HCT116 (cell line): ENCODE measurements around the gene AMACR. TPM values are rescaled to one million over a fixed set of nuclear protein-coding genes. Genes with fewer than 3 reads are reported as not detected.

Experiments
- ATAC-seq: fragments of 200-7000 bp; cut with Tn5 transposase; 2 replicates; pipeline ENCODE4 v1.9.1; 2020; ENCODE audit warnings: mild to moderate bottlenecking, moderate library complexity
- BruUV-seq: library from RNA; stranded (reverse); fragments of 400-500 nt; replicated peaks from 2 replicates; lab custom pipeline; 2021; lab: Mats Ljungman, UMichigan
- CTCF ChIA-PET: fragments of 300-600 bp; sonication (Branson Sonifier 250); formaldehyde crosslinking; loops from one replicate; lab custom pipeline; 2021; ENCODE audit warnings: antibody characterized with exemption; lab: Charles Lee
- POLR2A ChIA-PET: fragments of 300-600, 350-600 bp; sonication (Branson Sonifier 250); formaldehyde crosslinking; loops from one replicate; lab custom pipeline; 2021; ENCODE audit warnings: antibody characterized with exemption; lab: Charles Lee
- RAD21 ChIA-PET, 2 experiments: fragments of 300-600 bp; sonication (Branson Sonifier 250); formaldehyde crosslinking; loops; one replicate each; lab custom pipeline; 2023; ENCODE audit warnings: low total read pairs in 2 of 2; ENCODE audit not compliant: uncharacterized antibody in 2 of 2, unreplicated experiment in 2 of 2, low non-redundant PET in 1 of 2; lab: Charles Lee
- DNase-seq: peaks from one replicate; pipeline ENCODE4 v3.0.0-alpha.2; 2010; ENCODE audit warnings: low read depth, low spot score
- H2AFZ ChIP-seq: fragments of 200-600 bp; shearing (Covaris generic), sonication (generic); 2 replicates; pipeline ENCODE4 v1.6.1; 2017; ENCODE audit warnings: low read depth, mixed run types, mixed read lengths, antibody characterized with exemption, low read length; ENCODE audit not compliant: poor library complexity, severe bottlenecking
- H3K27ac ChIP-seq: 2 replicates; pipeline ENCODE4 v1.5.1; 2012; ENCODE audit warnings: low read depth, low read length
- H3K27me3 ChIP-seq: fragments of 200-600 bp; sonication (generic); 2 replicates; pipeline ENCODE4 v1.6.1; 2016; ENCODE audit warnings: mixed run types, low read length, mixed read lengths; ENCODE audit not compliant: insufficient read depth
- H3K36me3 ChIP-seq, 2 experiments: fragments of 200-500 bp in 1 of 2; fragments of 200-600 bp in 1 of 2; sonication (Bioruptor generic) in 1 of 2; sonication (generic) in 1 of 2; 2 replicates each; pipeline versions ENCODE4 v1.5.1 to v1.6.1; 2014 to 2016; ENCODE audit warnings: low read length in 2 of 2, inconsistent platforms in 1 of 2, mixed read lengths in 1 of 2, mixed run types in 1 of 2; ENCODE audit not compliant: insufficient read depth in 2 of 2, control insufficient read depth in 1 of 2
- H3K4me1 ChIP-seq, 2 experiments: fragments of 200-600 bp in 1 of 2; sonication (generic) in 1 of 2; 2 replicates each; pipeline versions ENCODE4 v1.5.1 to v1.6.1; 2012 to 2017; ENCODE audit warnings: low read length in 2 of 2, inconsistent platforms in 1 of 2, mild to moderate bottlenecking in 1 of 2, mixed read lengths in 1 of 2, mixed run types in 1 of 2, moderate library complexity in 1 of 2; ENCODE audit not compliant: insufficient read depth in 2 of 2, control insufficient read depth in 1 of 2
- H3K4me2 ChIP-seq: fragments of 200-600 bp; sonication (generic); 2 replicates; pipeline ENCODE4 v1.6.1; 2017; ENCODE audit warnings: mixed run types, low read length, mixed read lengths
- H3K4me3 ChIP-seq, 2 experiments: fragments of 200-600 bp in 1 of 2; sonication (generic) in 1 of 2; replicated peaks in 1 of 2; 2 replicates each; pipeline ENCODE4 v1.5.1; 2011 to 2016; ENCODE audit warnings: low read length in 2 of 2, control low read depth in 1 of 2, low read depth in 1 of 2, mild to moderate bottlenecking in 1 of 2, mixed read lengths in 1 of 2, mixed run types in 1 of 2
- H3K79me2 ChIP-seq: fragments of 200-600 bp; sonication (generic); 2 replicates; pipeline ENCODE4 v1.6.1; 2017; ENCODE audit warnings: mild to moderate bottlenecking, mixed run types, low read length, moderate library complexity, mixed read lengths; ENCODE audit not compliant: insufficient read depth
- H3K9ac ChIP-seq: fragments of 200-600 bp; sonication (generic); 2 replicates; pipeline ENCODE4 v1.6.1; 2016; ENCODE audit warnings: low read length, mixed read lengths
- H3K9me2 ChIP-seq: fragments of 200-600 bp; sonication (generic), shearing (Covaris generic); 2 replicates; pipeline ENCODE4 v1.6.1; 2017; ENCODE audit warnings: mixed run types, mild to moderate bottlenecking, moderate library complexity; ENCODE audit not compliant: insufficient read depth
- H3K9me3 ChIP-seq, 2 experiments: fragments of 200-500 bp in 1 of 2; fragments of 200-600 bp in 1 of 2; sonication (Bioruptor generic) in 1 of 2; sonication (generic) in 1 of 2; 2 replicates each; pipeline ENCODE4 v1.6.1; 2014 to 2017; ENCODE audit warnings: low read length in 2 of 2, mixed read lengths in 2 of 2, inconsistent platforms in 1 of 2, low read depth in 1 of 2, mild to moderate bottlenecking in 1 of 2, mixed run types in 1 of 2, moderate library complexity in 1 of 2; ENCODE audit not compliant: control insufficient read depth in 1 of 2, insufficient read depth in 1 of 2
- H4K20me1 ChIP-seq: fragments of 200-600 bp; sonication (generic), shearing (Covaris generic); 2 replicates; pipeline ENCODE4 v1.6.1; 2017; ENCODE audit warnings: mixed run types, mild to moderate bottlenecking, moderate library complexity; ENCODE audit not compliant: insufficient read depth
- CBX3 ChIP-seq: IDR thresholded peaks from 2 replicates; pipeline ENCODE4 v1.6.1; 2012; ENCODE audit warnings: low read depth
- ELF1 ChIP-seq: IDR thresholded peaks from 2 replicates; pipeline ENCODE4 v1.6.1; 2012; ENCODE audit warnings: low read depth, borderline replicate concordance
- EZH2 ChIP-seq: fragments of 200-600 bp; sonication (generic); IDR thresholded peaks from 2 replicates; pipeline ENCODE4 v1.6.1; 2017; ENCODE audit warnings: antibody characterized with exemption, mixed run types
- FOSL1 ChIP-seq: IDR thresholded peaks from 2 replicates; pipeline ENCODE4 v1.6.1; 2012; ENCODE audit warnings: low read depth
- JUND ChIP-seq: IDR thresholded peaks from 2 replicates; pipeline ENCODE4 v1.6.1; 2012
- POLR2A ChIP-seq: IDR thresholded peaks from 2 replicates; pipeline ENCODE4 v1.7.0; 2011; ENCODE audit warnings: borderline replicate concordance; ENCODE audit not compliant: insufficient read depth, insufficient read length; ENCODE audit errors: extremely low read depth
- TCF7L2 ChIP-seq: IDR thresholded peaks from 2 replicates; pipeline ENCODE4 v1.7.0; 2011; ENCODE audit warnings: borderline replicate concordance, inconsistent platforms; ENCODE audit not compliant: insufficient read depth, insufficient read length; ENCODE audit errors: extremely low read depth
- YY1 ChIP-seq: IDR thresholded peaks from 2 replicates; pipeline ENCODE4 v1.6.1; 2011; ENCODE audit warnings: low read length, low read depth, moderate library complexity, mild to moderate bottlenecking; ENCODE audit not compliant: insufficient replicate concordance; ENCODE audit errors: extremely low read depth
- intact Hi-C: fragments of 100-400 bp; cut with micrococcal nuclease; formaldehyde crosslinking; loops from 2 replicates; pipeline ENCODE4 v1.10.0; 2022
- total RNA-seq: library from RNA; stranded (reverse); gene quantifications from one replicate; pipeline ENCODE4 v1.2.1, GENCODE V29; 2021; ENCODE audit not compliant: unreplicated experiment
- TF ChIP-seq, protein P1 (sequence below), 3 experiments: fragments of 200-600 bp in 1 of 3; sonication (generic) in 1 of 3; IDR thresholded peaks in 2 of 3; conservative IDR thresholded peaks in 1 of 3; 2 replicates each; pipeline ENCODE4 v1.5.1; 2012 to 2017; ENCODE audit warnings: low read depth in 2 of 3, low read length in 2 of 3, antibody characterized with exemption in 1 of 3, borderline replicate concordance in 1 of 3, control low read depth in 1 of 3, mild to moderate bottlenecking in 1 of 3, mixed read lengths in 1 of 3, mixed run types in 1 of 3, moderate library complexity in 1 of 3; ENCODE audit not compliant: insufficient read depth in 1 of 3
- TF ChIP-seq, protein P2 (sequence below): IDR thresholded peaks from 2 replicates; pipeline ENCODE4 v1.6.1; 2011; ENCODE audit warnings: mild to moderate bottlenecking, low read length, moderate library complexity; ENCODE audit not compliant: insufficient replicate concordance; ENCODE audit errors: extremely low read depth

AMACR gene
- total RNA-seq, 1 experiment from 2014 or later = 4.3 TPM

DNA sequence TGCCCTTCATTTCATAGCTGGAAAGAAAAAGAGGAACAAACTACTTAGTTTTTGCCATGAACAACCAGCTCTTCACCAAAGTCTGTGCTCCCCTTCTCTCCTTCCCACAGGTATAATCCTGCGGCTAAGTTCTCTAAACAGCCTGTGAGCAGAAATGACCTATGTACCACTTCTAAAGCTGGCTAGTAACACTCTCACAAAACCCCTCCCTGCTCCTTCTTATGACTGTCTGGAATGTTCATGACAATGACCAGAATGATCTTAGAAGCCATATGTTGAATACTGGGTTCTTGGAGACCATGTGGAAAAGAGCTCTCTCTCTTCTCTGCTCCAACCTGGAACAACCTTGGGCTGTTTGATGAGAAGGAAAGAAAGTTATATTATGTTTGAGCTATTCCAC lies 12.9 kb upstream of the AMACR start:
- ChIA-PET POLR2A (no interaction called here), RAD21 (no interaction called here)
- no peak overlapping the region for H3K4me3 ChIP-seq
- intact Hi-C loops = no loop called here
- H3K9me3 ChIP-seq = no peaks in the 10 kb centered on the region
- H3K79me2 ChIP-seq = no peaks in the 10 kb centered on the region
- no peak overlapping the region for H3K4me2 ChIP-seq
- no peak overlapping the region for H2AFZ ChIP-seq
- no peak overlapping the region for H3K27ac ChIP-seq
- no peaks in the 10 kb centered on the region for H3K4me1 ChIP-seq
- no peaks in the 10 kb centered on the region for H3K27me3 ChIP-seq
- TF ChIP-seq, protein P1, sequence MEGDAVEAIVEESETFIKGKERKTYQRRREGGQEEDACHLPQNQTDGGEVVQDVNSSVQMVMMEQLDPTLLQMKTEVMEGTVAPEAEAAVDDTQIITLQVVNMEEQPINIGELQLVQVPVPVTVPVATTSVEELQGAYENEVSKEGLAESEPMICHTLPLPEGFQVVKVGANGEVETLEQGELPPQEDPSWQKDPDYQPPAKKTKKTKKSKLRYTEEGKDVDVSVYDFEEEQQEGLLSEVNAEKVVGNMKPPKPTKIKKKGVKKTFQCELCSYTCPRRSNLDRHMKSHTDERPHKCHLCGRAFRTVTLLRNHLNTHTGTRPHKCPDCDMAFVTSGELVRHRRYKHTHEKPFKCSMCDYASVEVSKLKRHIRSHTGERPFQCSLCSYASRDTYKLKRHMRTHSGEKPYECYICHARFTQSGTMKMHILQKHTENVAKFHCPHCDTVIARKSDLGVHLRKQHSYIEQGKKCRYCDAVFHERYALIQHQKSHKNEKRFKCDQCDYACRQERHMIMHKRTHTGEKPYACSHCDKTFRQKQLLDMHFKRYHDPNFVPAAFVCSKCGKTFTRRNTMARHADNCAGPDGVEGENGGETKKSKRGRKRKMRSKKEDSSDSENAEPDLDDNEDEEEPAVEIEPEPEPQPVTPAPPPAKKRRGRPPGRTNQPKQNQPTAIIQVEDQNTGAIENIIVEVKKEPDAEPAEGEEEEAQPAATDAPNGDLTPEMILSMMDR (IDR thresholded peaks at IDR 0.05 in 2 of 3, conservative IDR thresholded peaks at IDR 0.05 in 1 of 3; ENCODE audit: borderline replicate concordance in 1 of 3, insufficient read depth in 1 of 3, low read depth in 2 of 3, low read length in 2 of 3) = no peak
- TF ChIP-seq JUND = no peak
- TF ChIP-seq, all 23 proteins: peak for 0
- H3K36me3 ChIP-seq = no peaks in the 10 kb centered on the region
- no peaks in the 10 kb centered on the region for H4K20me1 ChIP-seq
- CTCF ChIA-PET = no interaction called here
- H3K9ac ChIP-seq = no peak overlapping the region
- no peaks in the 10 kb centered on the region for H3K9me2 ChIP-seq
- DNase-seq (no peak), ATAC-seq (no peak)
- BruUV-seq = no TSS peak

DNA sequence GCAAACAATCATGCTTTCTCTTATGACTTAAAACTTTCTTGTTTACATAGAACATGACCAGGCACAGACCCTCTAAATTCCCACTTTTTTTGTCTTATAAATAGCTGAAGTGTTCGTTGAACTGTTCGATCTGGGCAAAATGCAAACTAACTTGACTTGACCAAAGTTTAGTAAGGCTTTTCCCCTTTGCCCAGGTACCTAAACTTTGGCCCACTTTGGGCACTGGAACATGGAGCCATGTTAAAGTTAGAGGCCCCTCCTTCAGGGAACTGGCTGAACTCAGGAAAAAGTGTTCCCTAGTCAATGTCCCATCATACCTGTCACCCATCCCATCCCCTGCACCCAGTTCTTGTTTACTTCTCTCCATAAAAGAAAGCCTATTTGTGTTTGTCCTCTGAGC lies 9.4 kb upstream of the AMACR start:
- H3K4me2 ChIP-seq = no peak overlapping the region
- H3K27ac ChIP-seq = no peak overlapping the region
- DNase-seq = no peak
- no peaks in the 10 kb centered on the region for H4K20me1 ChIP-seq
- H3K9me3 ChIP-seq = no peaks in the 10 kb centered on the region
- BruUV-seq = no TSS peak
- H3K27me3 ChIP-seq = no peaks in the 10 kb centered on the region
- POLR2A ChIA-PET = interaction anchor here (1.5 kb wide), 1 partner anchor 9 kb away, joined by 3 read pairs; no protein-coding TSS in a partner anchor
- H2AFZ ChIP-seq = no peak overlapping the region
- no peak overlapping the region for H3K4me3 ChIP-seq
- RAD21 ChIA-PET = no interaction called here
- no peaks in the 10 kb centered on the region for H3K9me2 ChIP-seq
- no peak for TF ChIP-seq POLR2A
- TF ChIP-seq FOSL1 = no peak
- TF ChIP-seq YY1 = no peak
- no peak for TF ChIP-seq ELF1
- TF ChIP-seq, protein P2, sequence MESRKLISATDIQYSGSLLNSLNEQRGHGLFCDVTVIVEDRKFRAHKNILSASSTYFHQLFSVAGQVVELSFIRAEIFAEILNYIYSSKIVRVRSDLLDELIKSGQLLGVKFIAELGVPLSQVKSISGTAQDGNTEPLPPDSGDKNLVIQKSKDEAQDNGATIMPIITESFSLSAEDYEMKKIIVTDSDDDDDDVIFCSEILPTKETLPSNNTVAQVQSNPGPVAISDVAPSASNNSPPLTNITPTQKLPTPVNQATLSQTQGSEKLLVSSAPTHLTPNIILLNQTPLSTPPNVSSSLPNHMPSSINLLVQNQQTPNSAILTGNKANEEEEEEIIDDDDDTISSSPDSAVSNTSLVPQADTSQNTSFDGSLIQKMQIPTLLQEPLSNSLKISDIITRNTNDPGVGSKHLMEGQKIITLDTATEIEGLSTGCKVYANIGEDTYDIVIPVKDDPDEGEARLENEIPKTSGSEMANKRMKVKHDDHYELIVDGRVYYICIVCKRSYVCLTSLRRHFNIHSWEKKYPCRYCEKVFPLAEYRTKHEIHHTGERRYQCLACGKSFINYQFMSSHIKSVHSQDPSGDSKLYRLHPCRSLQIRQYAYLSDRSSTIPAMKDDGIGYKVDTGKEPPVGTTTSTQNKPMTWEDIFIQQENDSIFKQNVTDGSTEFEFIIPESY = no peak
- no peak for TF ChIP-seq TCF7L2
- no peak for TF ChIP-seq CBX3
- no peak for TF ChIP-seq EZH2
- TF ChIP-seq, all 23 proteins: peak for 0
- Histone ChIP-seq H3K4me1 (no peaks in the 10 kb centered on the region), H3K36me3 (no peaks in the 10 kb centered on the region), H3K79me2 (no peaks in the 10 kb centered on the region), H3K9ac (no peak overlapping the region)
- CTCF ChIA-PET = no interaction called here
- ATAC-seq = no peak
- intact Hi-C loops = no loop called here
